ENCODE data around the gene SCP2.

Gene SCP2

DNA sequence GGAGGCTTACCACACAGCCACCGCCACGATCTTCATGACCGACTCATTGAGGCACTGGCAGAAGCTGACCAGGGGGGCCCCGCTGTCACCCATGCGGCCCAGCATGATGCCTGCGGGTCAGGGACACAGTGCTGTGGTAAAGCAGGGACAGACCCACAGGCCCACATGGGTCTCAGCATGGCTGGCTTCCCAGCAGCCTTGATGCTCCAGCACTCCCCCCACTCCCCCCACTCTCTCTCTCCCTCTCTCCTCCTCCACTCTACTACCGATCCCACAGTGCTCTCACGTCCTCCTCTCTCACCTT lies 166.3 kb downstream of the SCP2 start:
- no peak for TF ChIP-seq EGR1 (IDR thresholded peaks at IDR 0.05)
- TF ChIP-seq FOXM1 (IDR thresholded peaks at IDR 0.05; ENCODE audit: borderline replicate concordance, low read depth): no peak
- no peak for TF ChIP-seq YY1 (IDR thresholded peaks at IDR 0.05; ENCODE audit: low read depth)
- no peak for TF ChIP-seq CREB1 (IDR thresholded peaks at IDR 0.05; ENCODE audit: low read depth)

DNA sequence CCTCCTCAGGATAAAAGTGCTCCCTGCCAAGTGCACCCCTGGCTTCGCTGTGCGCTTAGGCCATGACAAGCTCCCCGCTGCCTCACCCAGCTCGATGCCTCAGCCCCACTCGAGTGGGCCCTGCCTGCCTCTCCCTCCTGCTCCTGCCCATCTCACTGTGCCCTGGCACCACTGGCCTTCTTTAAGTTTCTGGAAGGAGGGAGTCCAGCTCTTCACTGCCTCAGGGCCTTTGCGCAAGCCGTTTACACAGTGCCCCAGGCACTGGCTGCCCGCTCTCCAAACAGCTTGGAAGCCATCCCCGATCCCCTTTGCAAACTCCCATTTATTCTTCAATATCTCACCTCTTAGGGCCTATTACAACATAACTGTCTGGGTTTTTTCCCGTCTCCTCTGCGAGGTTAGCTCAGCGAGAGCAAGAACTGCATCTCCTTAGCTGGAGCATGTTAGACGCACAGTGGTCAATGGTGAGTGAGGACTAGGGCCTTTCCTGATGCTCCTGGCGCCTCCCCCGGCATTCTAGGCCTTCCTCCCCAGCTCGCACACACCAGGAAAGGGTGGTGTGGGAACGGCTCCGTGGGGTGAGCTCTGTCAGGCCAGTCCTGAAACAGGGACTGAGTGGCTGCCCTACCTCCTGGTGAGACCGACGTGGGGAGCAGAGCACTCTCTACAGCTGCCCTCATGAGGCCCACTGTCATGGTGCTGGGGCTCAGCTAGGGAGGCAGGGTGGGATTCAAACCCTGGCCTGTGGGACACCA lies 166.9 kb downstream of the SCP2 start:
- no peak for TF ChIP-seq EGR1 (IDR thresholded peaks at IDR 0.05)
- no peak for TF ChIP-seq NFIC (IDR thresholded peaks at IDR 0.05)
- no peak for TF ChIP-seq CEBPB (IDR thresholded peaks at IDR 0.05)
- no peak for TF ChIP-seq YY1 (IDR thresholded peaks at IDR 0.05; ENCODE audit: low read depth)
- TF ChIP-seq, protein P1, sequence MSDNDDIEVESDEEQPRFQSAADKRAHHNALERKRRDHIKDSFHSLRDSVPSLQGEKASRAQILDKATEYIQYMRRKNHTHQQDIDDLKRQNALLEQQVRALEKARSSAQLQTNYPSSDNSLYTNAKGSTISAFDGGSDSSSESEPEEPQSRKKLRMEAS (IDR thresholded peaks at IDR 0.05): no peak
- TF ChIP-seq, protein P2, sequence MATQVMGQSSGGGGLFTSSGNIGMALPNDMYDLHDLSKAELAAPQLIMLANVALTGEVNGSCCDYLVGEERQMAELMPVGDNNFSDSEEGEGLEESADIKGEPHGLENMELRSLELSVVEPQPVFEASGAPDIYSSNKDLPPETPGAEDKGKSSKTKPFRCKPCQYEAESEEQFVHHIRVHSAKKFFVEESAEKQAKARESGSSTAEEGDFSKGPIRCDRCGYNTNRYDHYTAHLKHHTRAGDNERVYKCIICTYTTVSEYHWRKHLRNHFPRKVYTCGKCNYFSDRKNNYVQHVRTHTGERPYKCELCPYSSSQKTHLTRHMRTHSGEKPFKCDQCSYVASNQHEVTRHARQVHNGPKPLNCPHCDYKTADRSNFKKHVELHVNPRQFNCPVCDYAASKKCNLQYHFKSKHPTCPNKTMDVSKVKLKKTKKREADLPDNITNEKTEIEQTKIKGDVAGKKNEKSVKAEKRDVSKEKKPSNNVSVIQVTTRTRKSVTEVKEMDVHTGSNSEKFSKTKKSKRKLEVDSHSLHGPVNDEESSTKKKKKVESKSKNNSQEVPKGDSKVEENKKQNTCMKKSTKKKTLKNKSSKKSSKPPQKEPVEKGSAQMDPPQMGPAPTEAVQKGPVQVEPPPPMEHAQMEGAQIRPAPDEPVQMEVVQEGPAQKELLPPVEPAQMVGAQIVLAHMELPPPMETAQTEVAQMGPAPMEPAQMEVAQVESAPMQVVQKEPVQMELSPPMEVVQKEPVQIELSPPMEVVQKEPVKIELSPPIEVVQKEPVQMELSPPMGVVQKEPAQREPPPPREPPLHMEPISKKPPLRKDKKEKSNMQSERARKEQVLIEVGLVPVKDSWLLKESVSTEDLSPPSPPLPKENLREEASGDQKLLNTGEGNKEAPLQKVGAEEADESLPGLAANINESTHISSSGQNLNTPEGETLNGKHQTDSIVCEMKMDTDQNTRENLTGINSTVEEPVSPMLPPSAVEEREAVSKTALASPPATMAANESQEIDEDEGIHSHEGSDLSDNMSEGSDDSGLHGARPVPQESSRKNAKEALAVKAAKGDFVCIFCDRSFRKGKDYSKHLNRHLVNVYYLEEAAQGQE (IDR thresholded peaks at IDR 0.05; ENCODE audit: low read depth): no peak
- TF ChIP-seq RAD21 (IDR thresholded peaks at IDR 0.05; ENCODE audit: low read depth): no peak

DNA sequence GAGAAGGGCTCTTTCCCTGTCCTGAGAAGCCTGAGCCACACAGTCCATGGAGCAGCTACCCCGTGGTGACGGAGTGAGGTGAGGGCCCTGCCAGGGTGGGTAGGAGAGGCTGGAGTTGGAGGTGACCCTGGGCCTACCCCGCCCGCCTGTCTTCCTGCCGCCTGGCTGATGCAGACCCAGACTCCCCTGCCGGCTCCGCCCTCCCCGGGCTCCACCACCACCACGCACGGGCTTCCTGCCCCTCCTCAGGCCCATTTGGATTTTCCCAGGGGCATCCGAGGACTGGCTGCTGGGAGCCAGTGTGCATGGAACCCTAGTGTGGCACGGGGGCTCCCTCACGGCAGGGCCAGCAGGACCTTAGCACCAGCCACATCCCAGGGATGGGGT lies 167.4 kb downstream of the SCP2 start:
- TF ChIP-seq TEAD4 (IDR thresholded peaks at IDR 0.05): no peak
- no peak for TF ChIP-seq TAF1 (IDR thresholded peaks at IDR 0.05; ENCODE audit: low read depth)
- no peak for TF ChIP-seq EGR1 (IDR thresholded peaks at IDR 0.05)
- no peak for TF ChIP-seq CEBPB (IDR thresholded peaks at IDR 0.05)
- TF ChIP-seq, protein P1 (IDR thresholded peaks at IDR 0.05): no peak
- TF ChIP-seq YY1 (IDR thresholded peaks at IDR 0.05; ENCODE audit: low read depth): no peak
- no peak for TF ChIP-seq ZBTB7A (IDR thresholded peaks at IDR 0.05; ENCODE audit: low read depth)
- TF ChIP-seq EP300 (IDR thresholded peaks at IDR 0.05; ENCODE audit: borderline replicate concordance): no peak
- no peak for TF ChIP-seq TCF12 (IDR thresholded peaks at IDR 0.05; ENCODE audit: low read depth)
- TF ChIP-seq RAD21 (IDR thresholded peaks at IDR 0.05; ENCODE audit: low read depth): no peak
- TF ChIP-seq, protein P3, sequence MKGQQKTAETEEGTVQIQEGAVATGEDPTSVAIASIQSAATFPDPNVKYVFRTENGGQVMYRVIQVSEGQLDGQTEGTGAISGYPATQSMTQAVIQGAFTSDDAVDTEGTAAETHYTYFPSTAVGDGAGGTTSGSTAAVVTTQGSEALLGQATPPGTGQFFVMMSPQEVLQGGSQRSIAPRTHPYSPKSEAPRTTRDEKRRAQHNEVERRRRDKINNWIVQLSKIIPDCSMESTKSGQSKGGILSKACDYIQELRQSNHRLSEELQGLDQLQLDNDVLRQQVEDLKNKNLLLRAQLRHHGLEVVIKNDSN (IDR thresholded peaks at IDR 0.05): no peak
- no peak for TF ChIP-seq FOXM1 (IDR thresholded peaks at IDR 0.05; ENCODE audit: borderline replicate concordance, low read depth)
- TF ChIP-seq, protein P2 (IDR thresholded peaks at IDR 0.05; ENCODE audit: low read depth): no peak

Data from Ishikawa (cell line).